GM21526 (cell line): ENCODE results near the gene SPRED1.
A peak's percentile ranks its signal among the peaks of the same experiment; 100 is the strongest.

Source experiments
- ATAC-seq: cut with Tn5 transposase; IDR thresholded peaks from one replicate; pipeline ENCODE4 v1.9.1; 2021; ENCODE audit warnings: moderate library complexity; ENCODE audit not compliant: unreplicated experiment, low FRiP score

The SPRED1 gene

GRCh38 chr15:38252481-38253350 lies at the start of gene SPRED1:
TSS of gene SPRED1 (plus strand) at chr15:38252836. CDS start at chr15:38253186, 350 bp downstream.
- ATAC-seq: peak; percentile 19

DNA sequence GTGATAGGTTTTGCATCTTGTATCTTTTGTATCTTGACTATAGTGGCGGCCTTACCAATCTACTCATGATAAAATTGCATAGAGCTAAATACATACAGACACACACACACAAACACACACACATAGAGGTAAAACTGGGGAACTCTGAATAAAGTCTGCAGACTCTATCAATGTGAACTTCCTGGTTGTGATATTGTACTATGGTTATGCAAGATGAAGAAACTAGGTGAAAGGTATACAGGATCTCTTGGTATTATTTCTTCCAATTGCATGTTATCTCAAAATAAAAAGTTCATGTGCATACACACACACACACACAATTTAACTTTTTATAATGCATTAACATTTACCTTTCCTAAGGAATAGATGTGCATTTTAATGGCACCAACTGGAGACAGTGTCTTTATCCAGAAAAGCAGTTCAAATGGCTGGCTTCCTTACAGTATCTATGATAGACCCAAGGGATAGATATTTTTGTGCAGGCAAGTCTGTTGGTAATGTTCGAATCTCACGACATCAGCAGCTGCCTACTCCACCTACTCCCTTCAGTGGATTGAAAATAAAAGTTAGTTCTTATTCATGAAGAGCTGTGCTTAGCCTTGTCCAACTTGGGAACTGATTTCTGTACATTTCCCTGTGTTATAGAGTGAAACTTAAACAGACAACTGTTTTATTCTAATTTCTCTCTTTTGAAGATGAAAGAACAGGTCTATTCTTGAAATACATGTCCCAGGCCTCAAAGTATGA lies 46.9 kb upstream of the SPRED1 start:
- ATAC-seq: no peak

DNA sequence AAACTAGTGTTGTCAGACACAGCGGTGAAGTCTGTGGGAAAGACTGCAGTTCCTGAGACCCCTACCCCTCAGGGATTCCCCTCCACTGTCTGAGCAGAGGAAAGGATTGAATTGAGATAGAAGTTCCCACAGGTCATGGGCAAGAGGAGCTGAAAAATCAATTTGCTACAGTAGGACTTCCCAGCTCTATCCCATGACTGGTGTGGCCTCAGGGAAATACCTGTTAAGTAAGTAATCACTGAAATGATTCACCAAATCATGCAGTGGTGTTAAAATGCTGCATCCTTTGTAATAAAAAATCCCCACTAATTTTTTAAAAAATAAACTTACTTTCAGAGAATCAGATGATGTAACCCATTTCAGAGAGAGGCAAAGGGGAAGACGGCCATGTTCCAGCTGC lies 45.0 kb upstream of the SPRED1 start:
- no peak for ATAC-seq

DNA sequence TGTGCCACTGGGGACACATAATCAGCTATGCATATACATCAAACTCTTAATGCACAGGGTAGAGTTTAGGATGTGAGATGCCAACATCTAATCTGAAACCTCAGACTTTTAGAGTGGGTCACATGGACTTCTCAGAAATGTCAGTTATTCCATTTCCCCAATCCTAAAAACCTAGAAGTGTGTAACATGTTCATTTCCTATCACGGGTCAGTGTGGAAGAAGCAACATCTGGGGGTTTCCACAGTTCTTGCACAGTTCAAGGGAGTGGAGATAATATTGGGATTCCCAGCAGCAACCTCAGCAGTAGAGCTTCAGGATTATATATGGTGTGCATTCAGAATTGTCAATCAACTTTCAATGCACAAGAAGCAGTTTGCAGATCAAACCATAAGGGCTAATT lies 44.4 kb upstream of the SPRED1 start:
- no peak for ATAC-seq

- no peak for ATAC-seq
Measured at GRCh38 chr15:38208779-38209178, 43.9 kb upstream of the SPRED1 start.

DNA sequence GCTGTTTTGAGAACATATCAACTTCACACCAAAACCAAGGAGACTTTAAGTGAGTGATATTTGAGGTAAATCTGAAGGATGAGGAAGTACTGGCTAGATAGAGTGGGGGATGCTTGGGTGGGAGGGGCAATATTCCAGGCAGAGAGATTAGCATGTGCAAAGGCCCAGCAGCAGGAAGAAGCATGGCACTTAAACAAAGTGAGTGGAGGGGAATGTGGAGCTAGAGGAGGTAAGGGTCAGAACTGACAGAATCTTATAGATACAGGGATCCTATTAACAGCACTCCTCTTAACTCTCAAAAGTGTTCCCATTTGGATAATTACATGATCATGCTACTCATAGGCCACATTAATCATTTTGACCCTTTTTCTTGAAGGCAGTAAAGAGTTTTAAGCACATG lies 41.4 kb upstream of the SPRED1 start:
- ATAC-seq: no peak

GRCh38 chr15:38211811-38212210 lies 40.8 kb upstream of the SPRED1 start:
- ATAC-seq: no peak

GRCh38 chr15:38212729-38213351 lies 39.8 kb upstream of the SPRED1 start:
- no peak for ATAC-seq

DNA sequence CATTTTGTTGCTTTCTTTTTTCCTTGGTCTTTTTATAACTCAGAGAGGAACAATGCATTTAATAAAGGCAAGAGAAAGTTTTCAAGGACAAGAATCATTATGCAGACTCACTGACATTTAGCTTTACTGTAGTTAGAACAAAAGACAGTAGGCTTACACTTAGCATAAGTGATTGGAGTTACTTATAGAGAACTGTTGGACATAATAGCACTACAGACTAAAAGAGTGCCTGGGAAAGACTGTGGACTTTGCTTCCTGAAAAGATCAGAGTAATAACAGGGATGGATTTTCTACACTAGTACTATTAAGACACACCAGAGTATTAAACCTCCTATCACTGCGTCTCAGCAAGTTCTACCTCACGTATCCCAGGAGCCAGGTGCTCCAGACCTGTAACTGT lies 39.3 kb upstream of the SPRED1 start:
- no peak for ATAC-seq

- ATAC-seq: no peak
Measured at GRCh38 chr15:38215707-38216106, 36.9 kb upstream of the SPRED1 start.

- ATAC-seq: no peak
Measured at GRCh38 chr15:38216763-38217162, 35.9 kb upstream of the SPRED1 start.

DNA sequence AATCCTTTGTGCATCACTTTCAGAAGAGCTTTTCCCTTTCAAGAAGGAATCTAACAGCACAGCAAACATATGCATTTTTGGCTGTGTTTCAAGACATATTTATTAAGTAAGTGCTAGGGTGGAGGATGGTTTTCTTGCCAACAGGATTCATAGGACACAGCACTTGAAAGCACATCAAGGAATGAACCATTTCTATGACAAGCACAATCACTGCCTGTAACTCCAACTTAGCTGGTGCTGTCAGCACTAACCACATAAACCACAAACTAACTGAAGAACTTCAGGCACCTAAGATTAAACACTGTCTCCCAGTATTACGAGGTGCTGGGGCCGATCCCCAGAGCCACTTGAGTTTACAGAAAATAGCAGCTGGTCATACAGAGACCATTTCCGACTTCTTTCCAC lies 35.4 kb upstream of the SPRED1 start:
- ATAC-seq: no peak

GRCh38 chr15:38217788-38218609 lies 34.6 kb upstream of the SPRED1 start:
- no peak for ATAC-seq

GRCh38 chr15:38220606-38221273 lies 31.9 kb upstream of the SPRED1 start:
- ATAC-seq: no peak

DNA sequence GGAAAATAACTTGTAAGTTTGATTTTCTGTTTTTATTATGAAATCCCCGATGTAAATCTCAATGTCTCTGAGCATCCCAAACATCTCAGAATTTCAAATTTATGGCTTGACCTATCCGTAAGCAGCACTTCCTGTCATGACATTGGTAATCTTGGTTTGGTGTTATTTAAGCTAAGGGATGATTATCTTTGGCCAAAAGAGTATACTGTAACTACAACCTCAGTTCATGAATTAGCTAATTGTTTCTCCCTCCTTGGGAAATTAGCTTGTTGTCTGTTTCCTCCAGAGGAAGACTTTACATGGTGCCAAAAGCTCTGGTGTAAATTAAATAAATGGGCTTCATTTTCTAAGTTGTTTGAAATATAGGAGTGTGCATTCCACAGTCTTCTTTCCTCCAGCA lies 28.1 kb upstream of the SPRED1 start:
- ATAC-seq: no peak

GRCh38 chr15:38225381-38225780 lies 27.3 kb upstream of the SPRED1 start:
- ATAC-seq: no peak

- ATAC-seq: no peak
Measured at GRCh38 chr15:38226608-38227266, 25.9 kb upstream of the SPRED1 start.

GRCh38 chr15:38227941-38228340 lies 24.7 kb upstream of the SPRED1 start:
- no peak for ATAC-seq

GRCh38 chr15:38228618-38229017 lies 24.0 kb upstream of the SPRED1 start:
- no peak for ATAC-seq
